GM19328 (cell line): ENCODE measurements around the gene USP22.

Experiments
- ATAC-seq: cut with Tn5 transposase; IDR thresholded peaks from one replicate; pipeline ENCODE4 v1.9.1; 2021; ENCODE audit warnings: mild to moderate bottlenecking, moderate library complexity; ENCODE audit not compliant: unreplicated experiment

Gene USP22

GRCh38 chr17:21024024-21024423 lies 18.8 kb downstream of the USP22 start:
- ATAC-seq, result no peak

GRCh38 chr17:21021208-21021803 lies 21.5 kb downstream of the USP22 start:
- no peak for ATAC-seq

DNA sequence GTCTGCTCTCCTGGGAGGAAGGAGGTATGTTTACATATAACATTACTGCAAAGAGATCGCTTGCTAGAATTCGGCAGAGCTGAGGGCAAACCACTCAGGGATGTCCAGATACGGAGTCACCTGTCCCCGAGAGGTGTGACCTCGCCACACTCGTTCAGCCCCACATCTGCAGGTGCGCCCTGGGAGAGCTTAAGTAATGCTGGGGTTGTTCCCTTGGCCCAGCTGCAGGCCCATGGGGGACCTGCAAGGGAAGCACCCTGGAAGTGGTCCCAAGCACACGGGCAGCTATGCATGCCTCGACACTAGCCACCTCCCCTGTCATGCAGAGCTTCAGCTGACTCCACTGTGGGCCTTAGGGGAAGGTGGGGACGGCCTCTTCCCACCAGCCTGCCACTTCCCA lies 22.2 kb downstream of the USP22 start:
- no peak for ATAC-seq

- no peak for ATAC-seq
Observed at GRCh38 chr17:21019976-21020586, 22.7 kb downstream of the USP22 start.

DNA sequence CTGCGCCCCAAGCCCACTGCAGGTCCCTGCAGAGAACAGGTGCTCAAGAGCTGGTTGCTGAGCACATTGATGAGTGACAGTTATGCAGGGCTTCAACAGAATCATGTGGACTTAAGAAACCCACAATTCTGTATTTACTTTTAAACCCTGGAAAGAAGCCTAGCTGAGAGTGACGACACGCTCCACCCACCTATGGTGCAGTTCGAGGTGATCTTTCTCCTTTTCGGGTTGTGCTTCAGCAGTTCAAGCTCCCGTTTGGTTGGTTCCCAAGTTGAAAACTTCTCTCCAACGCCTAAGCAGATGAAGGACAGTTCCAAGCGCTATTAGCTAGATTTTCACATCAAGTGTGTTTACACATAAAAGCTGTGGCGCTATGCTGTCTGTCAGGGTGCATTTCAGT lies 23.9 kb downstream of the USP22 start:
- no peak for ATAC-seq

- ATAC-seq, result no peak
Observed at GRCh38 chr17:21017861-21018260, 24.9 kb downstream of the USP22 start.

GRCh38 chr17:21017256-21017655 lies 25.6 kb downstream of the USP22 start:
- ATAC-seq, result no peak

- ATAC-seq, result no peak
Observed at GRCh38 chr17:21016826-21017225, 26.0 kb downstream of the USP22 start.

DNA sequence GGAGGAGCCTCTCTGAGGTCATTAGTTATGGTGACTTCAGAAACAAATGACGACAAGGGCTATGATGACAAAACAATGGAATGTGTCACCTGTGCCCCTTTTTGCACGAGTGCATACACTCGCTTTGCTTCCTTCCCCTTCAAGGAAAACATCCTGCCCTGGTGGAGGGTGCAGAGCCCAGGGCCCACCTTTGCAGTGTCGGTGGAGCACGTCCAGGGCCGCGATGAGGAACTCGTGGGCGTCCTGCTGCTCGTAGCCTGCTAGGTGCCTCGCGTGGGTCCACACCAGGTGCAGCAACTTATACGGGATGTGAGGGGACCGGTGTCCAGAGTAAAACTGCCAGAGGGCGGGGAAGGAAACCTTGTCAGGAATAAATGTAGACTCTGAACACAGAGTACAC lies 27.2 kb downstream of the USP22 start:
- no peak for ATAC-seq

DNA sequence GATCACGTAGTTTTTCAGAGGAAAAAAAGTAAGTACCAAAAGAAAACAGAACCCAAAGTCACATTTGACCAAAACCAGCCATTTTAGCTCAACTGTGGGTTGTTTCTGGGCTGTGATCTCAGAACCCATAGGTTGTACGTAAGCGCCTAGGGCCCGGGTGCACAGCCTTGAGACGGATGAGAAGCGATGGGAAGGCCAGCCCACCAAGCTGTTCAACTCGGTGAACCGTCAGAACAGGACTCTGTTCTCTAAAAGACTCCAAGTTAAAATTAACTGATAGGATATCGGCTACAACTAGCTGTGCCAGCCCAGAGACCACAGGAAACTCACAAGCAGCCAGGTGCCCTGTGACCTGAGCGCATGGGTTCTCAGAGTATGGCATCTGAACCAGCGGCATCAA lies 28.3 kb downstream of the USP22 start:
- no peak for ATAC-seq

GRCh38 chr17:21013983-21014382 lies 28.8 kb downstream of the USP22 start:
- no peak for ATAC-seq

- no peak for ATAC-seq
Observed at GRCh38 chr17:21012736-21013135, 30.1 kb downstream of the USP22 start.

DNA sequence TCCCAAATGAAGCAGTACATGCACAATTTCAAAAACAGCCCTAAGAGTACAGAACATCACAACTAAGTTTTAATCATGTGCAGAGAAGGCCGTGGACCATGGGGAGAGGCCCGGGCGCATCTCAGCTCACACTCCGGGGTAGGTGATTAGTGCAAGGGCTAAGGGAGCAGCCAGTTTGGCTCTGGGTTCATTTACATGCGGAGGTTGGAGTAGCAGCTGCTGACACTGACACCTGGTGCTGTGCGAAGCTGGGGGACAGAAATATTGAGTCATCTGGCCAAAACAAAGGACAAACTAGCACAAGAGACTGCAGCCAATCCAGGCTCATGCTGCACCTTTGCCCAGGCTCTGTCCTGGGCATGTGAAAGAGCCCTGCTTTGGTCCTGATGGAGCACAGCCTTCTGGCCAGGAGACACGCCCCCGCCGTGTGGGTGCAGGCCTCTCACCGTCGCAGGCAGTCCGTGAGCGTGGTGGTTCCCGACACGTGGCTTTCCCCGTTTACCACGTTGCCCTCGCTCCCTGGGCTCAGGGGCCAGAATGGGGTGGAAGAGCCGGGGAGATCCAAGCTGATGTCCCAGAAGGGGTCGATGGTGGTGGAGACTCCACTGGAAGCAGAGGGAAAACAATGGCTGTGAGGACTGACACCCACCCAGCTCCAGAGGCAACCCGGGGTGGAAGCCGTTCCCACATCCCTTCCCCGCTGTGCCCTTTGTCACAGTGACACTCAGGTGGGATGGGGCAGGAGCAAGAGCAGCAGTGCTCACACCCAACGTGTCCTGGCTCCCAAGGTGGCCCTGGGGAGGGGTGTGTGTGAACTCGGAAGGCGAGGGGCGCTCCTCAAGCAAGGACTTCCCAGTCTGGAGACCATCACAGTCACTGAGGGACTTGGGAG lies 31.9 kb downstream of the USP22 start:
- no peak for ATAC-seq

- ATAC-seq, result no peak
Observed at GRCh38 chr17:21008992-21009671, 33.7 kb downstream of the USP22 start.

- ATAC-seq, result no peak
Observed at GRCh38 chr17:21008160-21008915, 34.5 kb downstream of the USP22 start.

DNA sequence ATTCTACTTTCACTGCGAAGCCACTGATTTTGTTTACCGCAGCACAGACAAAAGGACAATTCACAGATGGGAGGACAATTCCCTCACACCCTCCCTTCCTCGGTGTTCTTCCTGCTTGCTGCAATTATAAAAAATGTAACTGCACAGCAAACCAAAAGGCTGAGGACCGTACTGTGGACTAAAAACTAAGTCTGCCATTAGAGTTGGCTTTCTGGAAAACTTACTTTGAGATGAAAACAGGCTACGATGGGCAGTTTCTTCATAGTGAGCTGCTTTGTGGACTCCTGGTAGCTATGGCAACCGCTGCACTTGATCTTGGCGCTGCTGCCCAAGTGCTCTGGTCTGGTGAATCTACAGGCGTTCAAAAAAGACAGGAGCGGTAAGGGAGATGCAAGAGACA lies 35.2 kb downstream of the USP22 start:
- ATAC-seq, result no peak

- ATAC-seq, result no peak
Observed at GRCh38 chr17:21005803-21006202, 37.0 kb downstream of the USP22 start.

DNA sequence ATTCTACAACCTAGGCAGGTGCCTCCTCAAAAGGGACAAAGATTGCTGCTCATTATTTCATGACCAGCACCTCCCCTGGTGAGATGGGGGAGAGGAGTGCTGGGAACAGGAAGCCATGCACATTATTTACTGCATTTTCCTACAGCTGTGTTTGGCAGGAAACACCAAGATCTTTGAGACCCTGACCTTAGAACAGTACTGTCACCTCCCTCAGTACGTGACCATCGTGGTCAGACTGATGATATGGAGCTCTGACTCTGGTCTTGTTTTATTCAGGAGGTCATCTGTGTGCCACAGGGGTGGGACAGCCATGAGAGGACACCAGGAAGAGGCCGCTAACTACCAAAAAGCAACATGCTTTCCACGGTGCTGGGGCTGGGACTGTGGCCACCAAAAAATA lies 37.4 kb downstream of the USP22 start:
- ATAC-seq, result no peak

DNA sequence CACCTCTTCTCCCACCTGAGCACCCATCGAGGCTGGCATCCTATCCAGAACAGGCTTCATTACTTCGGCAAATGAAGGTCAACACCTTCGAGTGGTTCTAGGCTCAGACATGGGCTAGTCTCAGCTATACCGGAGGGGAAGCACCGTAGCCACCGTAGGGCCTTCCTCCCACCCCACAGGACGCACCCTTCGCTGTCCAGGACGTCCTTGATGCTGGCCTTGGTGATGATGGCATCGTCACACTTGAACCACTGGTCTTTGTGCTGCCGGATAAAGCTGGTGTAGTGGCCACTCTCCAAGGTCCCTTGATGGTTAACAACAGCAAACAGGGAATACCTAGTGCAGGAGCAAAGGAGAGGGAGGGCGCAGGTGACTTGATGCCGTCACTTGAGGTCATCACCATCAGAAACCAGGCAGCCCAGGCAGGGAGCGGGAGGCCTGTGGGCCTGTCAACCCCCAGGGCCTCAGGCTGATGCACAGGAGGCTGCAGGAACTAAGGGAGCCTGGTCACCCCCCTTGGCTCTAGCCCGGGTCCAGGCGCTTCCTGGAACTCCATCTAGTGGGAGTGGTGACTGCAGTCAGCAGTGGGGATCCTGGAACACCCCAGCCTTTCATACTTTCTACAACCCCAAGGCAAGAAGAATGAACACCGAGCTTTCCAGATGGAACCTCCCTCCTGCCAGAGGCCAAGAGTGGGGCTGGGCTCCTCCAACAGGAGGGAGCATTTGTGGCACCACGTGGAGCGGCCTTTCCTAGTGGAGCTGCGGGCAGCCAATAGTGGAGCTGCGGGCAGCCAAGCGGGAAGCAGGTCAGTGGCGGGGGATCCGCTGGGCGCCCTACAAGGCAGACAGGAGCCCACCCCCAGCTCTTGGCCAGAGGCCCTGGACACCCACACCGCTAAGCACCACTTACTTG lies 38.5 kb downstream of the USP22 start:
- no peak for ATAC-seq
